OCI-LY1 (cell line): ENCODE results near the gene C1QTNF7.

Source experiments
- H2AFZ ChIP-seq: fragments of 200-600 bp; sonication (generic), shearing (Covaris generic); 2 replicates; pipeline ENCODE4 v1.6.0; 2014; ENCODE audit warnings: antibody characterized with exemption, mild to moderate bottlenecking, low read length
- H3F3A ChIP-seq: fragments of 200-600 bp; sonication (generic), shearing (Covaris generic); 2 replicates; pipeline ENCODE4 v1.6.0; 2014; ENCODE audit warnings: mild to moderate bottlenecking, antibody characterized with exemption, low read length, moderate library complexity; ENCODE audit not compliant: insufficient read depth
- H3K27ac ChIP-seq: fragments of 200-600 bp; sonication (generic); 2 replicates; pipeline ENCODE4 v1.5.1; 2014; ENCODE audit warnings: low read length, mixed run types, mild to moderate bottlenecking, low read depth; ENCODE audit not compliant: poor library complexity, severe bottlenecking
- H3K27me3 ChIP-seq: fragments of 200-600 bp; sonication (generic); 2 replicates; pipeline ENCODE4 v1.6.0; 2014; ENCODE audit warnings: antibody characterized with exemption, mild to moderate bottlenecking, low read length, moderate library complexity; ENCODE audit not compliant: insufficient read depth
- H3K36me3 ChIP-seq: fragments of 200-600 bp; sonication (generic); 2 replicates; pipeline ENCODE4 v1.6.1; 2014; ENCODE audit warnings: mild to moderate bottlenecking, antibody characterized with exemption, low read length, moderate library complexity, mixed read lengths; ENCODE audit not compliant: insufficient read depth
- H3K4me1 ChIP-seq: fragments of 200-600 bp; sonication (generic); 2 replicates; pipeline ENCODE4 v1.5.1; 2014; ENCODE audit warnings: mild to moderate bottlenecking, low read length, moderate library complexity; ENCODE audit not compliant: insufficient read depth, severe bottlenecking
- H3K4me2 ChIP-seq: fragments of 200-600 bp; sonication (generic), shearing (Covaris generic); 2 replicates; pipeline ENCODE4 v1.6.1; 2014; ENCODE audit warnings: low read length
- H3K4me3 ChIP-seq: fragments of 200-600 bp; sonication (generic); 2 replicates; pipeline ENCODE4 v1.5.1; 2014; ENCODE audit warnings: low read length, low read depth, mild to moderate bottlenecking, mixed read lengths; ENCODE audit not compliant: poor library complexity, severe bottlenecking
- H3K79me2 ChIP-seq: fragments of 200-600 bp; shearing (Covaris generic); 2 replicates; pipeline ENCODE4 v1.6.1; 2016; ENCODE audit warnings: mixed run types, low read length, mixed read lengths; ENCODE audit not compliant: insufficient read depth
- H3K9ac ChIP-seq: fragments of 200-600 bp; sonication (generic), shearing (Covaris generic); 2 replicates; pipeline ENCODE4 v1.6.1; 2014; ENCODE audit warnings: mild to moderate bottlenecking, low read length, mixed read lengths
- H3K9me2 ChIP-seq: fragments of 200-600 bp; sonication (generic), shearing (Covaris generic); 2 replicates; pipeline ENCODE4 v1.6.1; 2014; ENCODE audit warnings: low read depth, mild to moderate bottlenecking, low read length, mixed read lengths
- H3K9me3 ChIP-seq: fragments of 200-600 bp; shearing (Covaris generic); 2 replicates; pipeline ENCODE4 v1.6.1; 2014; ENCODE audit warnings: low read length, mixed read lengths
- H4K20me1 ChIP-seq: fragments of 200-600 bp; sonication (generic), shearing (Covaris generic); 2 replicates; pipeline ENCODE4 v1.6.0; 2016; ENCODE audit warnings: mild to moderate bottlenecking, low read length; ENCODE audit not compliant: insufficient read depth
- EZH2 ChIP-seq: fragments of 200-600 bp; sonication (generic), shearing (Covaris generic); IDR thresholded peaks from 2 replicates; pipeline ENCODE4 v1.8.0; 2017; ENCODE audit warnings: borderline replicate concordance, mixed run types, mild to moderate bottlenecking, antibody characterized with exemption, low read length, moderate library complexity, mixed read lengths
- TF ChIP-seq, protein P1 (sequence below): fragments of 200-600 bp; sonication (generic), shearing (Covaris generic); IDR thresholded peaks from 2 replicates; pipeline ENCODE4 v1.5.1; 2017; ENCODE audit warnings: mild to moderate bottlenecking, antibody characterized with exemption, low read length, moderate library complexity, mixed read lengths

The C1QTNF7 gene

DNA sequence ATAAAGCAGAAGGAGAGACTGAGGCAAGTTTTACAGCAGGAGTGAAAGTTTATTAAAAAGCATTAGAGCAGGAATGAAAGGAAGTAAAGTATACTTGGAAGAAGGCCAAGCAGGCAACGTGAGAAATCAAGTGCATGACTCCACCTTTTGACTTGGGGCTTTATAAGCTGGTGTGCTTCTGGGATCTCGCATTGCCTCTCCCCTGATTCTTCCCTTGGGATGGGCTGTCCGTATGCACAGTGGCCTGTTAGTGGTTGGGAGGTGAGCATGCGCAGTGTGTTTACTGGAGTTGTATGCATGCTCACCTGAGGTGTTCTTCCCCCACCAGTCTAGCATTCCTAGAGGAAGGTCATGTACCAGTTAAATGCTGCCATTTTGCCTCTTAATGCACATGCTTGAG is 29.1 kb upstream of the C1QTNF7 start:
- Histone ChIP-seq H3K27ac (no peak overlapping the region), H2AFZ (no peak overlapping the region), H3K27me3 (no peaks in the 10 kb centered on the region), H3K9me3 (no peaks in the 10 kb centered on the region), H3K4me2 (no peak overlapping the region), H3K9me2 (no peaks in the 10 kb centered on the region), H3K36me3 (no peaks in the 10 kb centered on the region), H3F3A (no peaks in the 10 kb centered on the region), H4K20me1 (no peaks in the 10 kb centered on the region), H3K4me3 (no peak overlapping the region), H3K4me1 (peaks cover 29% of the 10 kb centered on the region), H3K9ac (no peak overlapping the region), H3K79me2 (no peaks in the 10 kb centered on the region)
- TF ChIP-seq EZH2: no peak
- TF ChIP-seq, protein P1, sequence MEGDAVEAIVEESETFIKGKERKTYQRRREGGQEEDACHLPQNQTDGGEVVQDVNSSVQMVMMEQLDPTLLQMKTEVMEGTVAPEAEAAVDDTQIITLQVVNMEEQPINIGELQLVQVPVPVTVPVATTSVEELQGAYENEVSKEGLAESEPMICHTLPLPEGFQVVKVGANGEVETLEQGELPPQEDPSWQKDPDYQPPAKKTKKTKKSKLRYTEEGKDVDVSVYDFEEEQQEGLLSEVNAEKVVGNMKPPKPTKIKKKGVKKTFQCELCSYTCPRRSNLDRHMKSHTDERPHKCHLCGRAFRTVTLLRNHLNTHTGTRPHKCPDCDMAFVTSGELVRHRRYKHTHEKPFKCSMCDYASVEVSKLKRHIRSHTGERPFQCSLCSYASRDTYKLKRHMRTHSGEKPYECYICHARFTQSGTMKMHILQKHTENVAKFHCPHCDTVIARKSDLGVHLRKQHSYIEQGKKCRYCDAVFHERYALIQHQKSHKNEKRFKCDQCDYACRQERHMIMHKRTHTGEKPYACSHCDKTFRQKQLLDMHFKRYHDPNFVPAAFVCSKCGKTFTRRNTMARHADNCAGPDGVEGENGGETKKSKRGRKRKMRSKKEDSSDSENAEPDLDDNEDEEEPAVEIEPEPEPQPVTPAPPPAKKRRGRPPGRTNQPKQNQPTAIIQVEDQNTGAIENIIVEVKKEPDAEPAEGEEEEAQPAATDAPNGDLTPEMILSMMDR: no peak

DNA sequence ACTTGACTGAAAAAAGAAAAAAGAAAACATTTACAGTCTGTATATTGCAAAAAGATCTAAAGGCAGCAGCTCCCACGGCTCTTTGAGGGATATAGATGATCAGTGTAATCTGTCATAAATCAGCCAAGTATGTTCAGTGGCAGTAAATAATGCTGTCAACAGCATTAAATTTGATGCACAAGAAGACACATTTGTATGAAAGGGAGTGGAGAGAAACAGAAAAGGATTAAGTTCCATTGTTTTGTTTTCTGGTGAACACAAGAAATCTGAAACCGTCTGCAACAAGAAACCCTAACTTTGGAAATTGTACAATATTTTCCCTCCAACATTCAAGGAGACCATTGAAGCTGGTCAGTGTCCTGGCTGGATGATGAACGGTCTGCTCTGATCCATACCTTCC is 27.6 kb upstream of the C1QTNF7 start:
- no peaks in the 10 kb centered on the region for H3K9me3 ChIP-seq

DNA sequence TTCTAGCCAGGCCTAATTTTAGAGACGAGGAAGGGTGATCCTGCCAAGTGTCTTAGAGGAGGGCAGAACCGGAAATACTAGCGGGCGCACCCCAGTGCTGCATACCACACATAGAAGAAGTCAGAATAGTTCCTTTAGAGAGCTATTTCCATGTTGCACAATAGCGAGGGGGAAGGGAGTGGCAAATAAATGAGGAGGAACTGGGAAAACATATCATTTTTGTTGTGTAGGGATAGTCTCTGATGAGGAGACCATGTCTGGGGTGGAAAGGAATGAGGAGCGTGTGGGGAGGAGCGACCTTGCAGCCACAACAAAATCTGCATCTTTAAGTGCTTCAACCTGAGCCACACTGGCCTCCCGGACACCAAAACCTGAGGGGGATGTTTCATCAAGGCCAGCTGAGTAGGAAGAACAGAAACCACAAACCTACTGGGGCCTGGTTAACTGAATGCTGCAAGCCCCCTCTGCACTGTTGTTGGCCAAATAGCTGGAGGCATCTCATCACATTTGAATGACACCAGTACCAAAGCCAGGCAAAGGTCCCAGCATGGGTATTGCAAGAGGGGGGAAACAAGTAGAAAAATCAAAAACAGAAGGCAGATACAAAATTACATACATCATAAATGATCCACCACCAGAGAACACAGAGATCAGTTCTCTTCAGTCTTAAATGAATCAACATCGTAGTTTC is 26.7 kb upstream of the C1QTNF7 start:
- Histone ChIP-seq H3K36me3 (no peaks in the 10 kb centered on the region), H3K9me2 (no peaks in the 10 kb centered on the region), H3K79me2 (no peaks in the 10 kb centered on the region), H3K4me2 (peak overlapping the region; percentile 26; the same call in 1 of the 2 replicates), H4K20me1 (no peaks in the 10 kb centered on the region), H2AFZ (no peak overlapping the region), H3K9me3 (no peaks in the 10 kb centered on the region), H3K27ac (peak overlapping the region; percentile 85), H3K4me3 (peak overlapping the region; percentile 13), H3F3A (no peaks in the 10 kb centered on the region), H3K4me1 (peaks cover 43% of the 10 kb centered on the region), H3K27me3 (no peaks in the 10 kb centered on the region), H3K9ac (peak overlapping the region; percentile 37; the same call in 1 of the 2 replicates)
- no peak for TF ChIP-seq EZH2
- TF ChIP-seq, protein P1: no peak

More for the DNA sequence above, 27.6 kb upstream of the C1QTNF7 start:
- Histone ChIP-seq H3K4me3 (no peak overlapping the region), H3K27me3 (no peaks in the 10 kb centered on the region), H3K36me3 (no peaks in the 10 kb centered on the region), H3K9ac (no peak overlapping the region), H3K27ac (peak overlapping the region; percentile 85), H3K4me1 (peaks cover 34% of the 10 kb centered on the region), H3K9me2 (no peaks in the 10 kb centered on the region), H3K79me2 (no peaks in the 10 kb centered on the region), H3K4me2 (no peak overlapping the region), H2AFZ (no peak overlapping the region), H4K20me1 (no peaks in the 10 kb centered on the region), H3F3A (no peaks in the 10 kb centered on the region)
- no peak for TF ChIP-seq EZH2
- TF ChIP-seq, protein P1: no peak
